ENCODE measurements around the gene TNNC1. TPM values are rescaled to one million over a fixed set of nuclear protein-coding genes. Genes with fewer than 3 reads are reported as not detected.
A peak's percentile ranks its signal among the peaks of the same experiment; 100 is the strongest.

TNNC1 gene
- total RNA-seq, 1 experiment from 2014 or later = 5.6 TPM

DNA sequence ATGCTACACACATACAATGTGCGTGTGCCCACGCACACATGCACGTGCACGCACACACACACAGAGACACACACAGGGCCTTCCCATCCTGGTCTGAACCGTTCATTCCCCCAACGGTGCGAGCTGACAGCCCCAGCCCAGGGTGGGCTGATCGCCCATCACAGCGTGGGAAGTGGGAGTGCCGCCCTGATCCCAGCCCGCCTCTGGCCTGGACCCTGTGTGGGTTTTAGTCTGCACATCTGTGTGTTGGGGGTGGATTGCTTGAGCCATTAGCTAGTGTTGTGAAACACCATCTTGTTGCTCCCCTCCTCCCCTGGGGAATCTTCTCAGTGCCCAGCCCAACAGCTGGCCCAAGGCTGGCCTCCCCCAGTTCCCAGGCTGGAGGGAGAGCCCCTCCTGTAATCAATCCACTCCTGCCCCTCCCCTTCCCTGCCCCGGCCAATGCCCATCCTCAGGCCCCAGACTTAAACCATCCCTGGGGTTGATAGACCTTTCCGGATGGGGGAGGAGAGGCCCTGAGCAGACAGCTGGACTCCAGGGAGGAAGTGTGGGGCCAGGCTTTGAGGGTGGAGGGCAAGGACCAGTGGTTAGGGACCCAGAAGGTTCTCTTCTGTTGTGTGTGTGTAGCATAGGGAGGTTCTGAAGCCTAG, 17.2 kb downstream of the TNNC1 start:
- no peak overlapping the region for H2BK120ac ChIP-seq (ENCODE audit: low read depth, low read length, poor library complexity, severe bottlenecking)
- H3K9me3 ChIP-seq (ENCODE audit: control insufficient read depth, low read depth, low read length) = no peaks in the 10 kb centered on the region
- H3K27me3 Mint-ChIP-seq (ENCODE audit: low read depth) = no peaks in the 10 kb centered on the region; the same call in 1 of the 2 replicates
- H3K4me2 ChIP-seq (ENCODE audit: insufficient read depth, insufficient read length, low read length) = no peak overlapping the region
- H3T11ph ChIP-seq (ENCODE audit: low read length) = no peak overlapping the region
- H4K8ac ChIP-seq (replicated peaks; ENCODE audit: insufficient read length, low read depth, low read length) = no peak overlapping the region
- peaks cover 14 to 22% of the 10 kb centered on the region in 2 experiments for H3K4me1 Mint-ChIP-seq
- no peaks in the 10 kb centered on the region for H3K27me3 ChIP-seq (ENCODE audit: insufficient read depth, low read length)
- no peak overlapping the region for H2AFZ ChIP-seq (ENCODE audit: low read length)
- H3K79me1 ChIP-seq (ENCODE audit: insufficient read depth, low read depth, low read length, poor library complexity, severe bottlenecking) = no peaks in the 10 kb centered on the region
- no peak overlapping the region for H3K23ac ChIP-seq (ENCODE audit: insufficient read length, low read depth, low read length)
- H4K91ac ChIP-seq (ENCODE audit: insufficient read length, low read depth, low read length) = no peak overlapping the region
- H2BK12ac ChIP-seq (ENCODE audit: insufficient read length, low read depth, low read length) = no peak overlapping the region
- no peak overlapping the region for H3K27ac ChIP-seq (ENCODE audit: insufficient read length, low read depth, low read length)
- no peaks in the 10 kb centered on the region for H3K9me3 Mint-ChIP-seq
- H3K79me2 ChIP-seq (ENCODE audit: insufficient read depth, low read length) = no peaks in the 10 kb centered on the region
- DNase-seq = peak; percentile 28
- H3K23me2 ChIP-seq (ENCODE audit: insufficient read length, low read depth, low read length, poor library complexity, severe bottlenecking) = no peaks in the 10 kb centered on the region
- H2BK20ac ChIP-seq (ENCODE audit: low read depth, low read length, poor library complexity, severe bottlenecking) = no peak overlapping the region
- no peak overlapping the region for H3K9ac ChIP-seq (ENCODE audit: extremely low read depth, insufficient read length, low read length)
- H3K4ac ChIP-seq (ENCODE audit: low read depth, low read length) = no peak overlapping the region
- no peak overlapping the region for H3K4me3 Mint-ChIP-seq
- WGBS (ENCODE audit: extremely low coverage, insufficient read length, low lambda C conversion rate) = no CpG with 5 or more reads among the region's 13 CpGs
- TF ChIP-seq, protein P1, sequence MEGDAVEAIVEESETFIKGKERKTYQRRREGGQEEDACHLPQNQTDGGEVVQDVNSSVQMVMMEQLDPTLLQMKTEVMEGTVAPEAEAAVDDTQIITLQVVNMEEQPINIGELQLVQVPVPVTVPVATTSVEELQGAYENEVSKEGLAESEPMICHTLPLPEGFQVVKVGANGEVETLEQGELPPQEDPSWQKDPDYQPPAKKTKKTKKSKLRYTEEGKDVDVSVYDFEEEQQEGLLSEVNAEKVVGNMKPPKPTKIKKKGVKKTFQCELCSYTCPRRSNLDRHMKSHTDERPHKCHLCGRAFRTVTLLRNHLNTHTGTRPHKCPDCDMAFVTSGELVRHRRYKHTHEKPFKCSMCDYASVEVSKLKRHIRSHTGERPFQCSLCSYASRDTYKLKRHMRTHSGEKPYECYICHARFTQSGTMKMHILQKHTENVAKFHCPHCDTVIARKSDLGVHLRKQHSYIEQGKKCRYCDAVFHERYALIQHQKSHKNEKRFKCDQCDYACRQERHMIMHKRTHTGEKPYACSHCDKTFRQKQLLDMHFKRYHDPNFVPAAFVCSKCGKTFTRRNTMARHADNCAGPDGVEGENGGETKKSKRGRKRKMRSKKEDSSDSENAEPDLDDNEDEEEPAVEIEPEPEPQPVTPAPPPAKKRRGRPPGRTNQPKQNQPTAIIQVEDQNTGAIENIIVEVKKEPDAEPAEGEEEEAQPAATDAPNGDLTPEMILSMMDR (conservative IDR thresholded peaks at IDR 0.05) = no peak
- no peak overlapping the region for H3K56ac ChIP-seq (ENCODE audit: insufficient read length, low read depth, low read length)
- no peaks in the 10 kb centered on the region for H3K4me1 ChIP-seq (ENCODE audit: insufficient read depth, low read length)
- H2BK15ac ChIP-seq (ENCODE audit: low read depth, low read length) = no peak overlapping the region
- H3K27ac Mint-ChIP-seq = no peak overlapping the region; a peak in 1 of 7 replicates
- no peak overlapping the region for H3K18ac ChIP-seq (ENCODE audit: insufficient read length, low read depth, low read length)
- no peaks in the 10 kb centered on the region for H3K36me3 Mint-ChIP-seq (ENCODE audit: insufficient read depth in 1 of 3, low read depth in 3 of 3)
- H2AK5ac ChIP-seq (ENCODE audit: insufficient read length, low read length) = no peak overlapping the region
- no peak overlapping the region for H2BK5ac ChIP-seq (ENCODE audit: insufficient read length, low read length)
- no peak overlapping the region for H4K5ac ChIP-seq (ENCODE audit: insufficient read length, low read depth, low read length)
- no peaks in the 10 kb centered on the region for H4K20me1 ChIP-seq (ENCODE audit: control insufficient read depth, insufficient read depth, insufficient read length)
- no peak overlapping the region; the same call in 1 of the 2 replicates for H3K14ac ChIP-seq (ENCODE audit: insufficient read depth, low read length)
